HG02678 (cell line): ENCODE data around the gene TRPC5OS.

ENCODE experiments used
- ATAC-seq: cut with Tn5 transposase; IDR thresholded peaks from one replicate; pipeline ENCODE4 v1.9.1; 2021; ENCODE audit warnings: mild to moderate bottlenecking, moderate library complexity; ENCODE audit not compliant: unreplicated experiment

Gene TRPC5OS

GRCh38 chrX:111892375-111892774, 16.4 kb downstream of the TRPC5OS start:
- ATAC-seq, result no peak

- ATAC-seq, result no peak
Measured at GRCh38 chrX:111896148-111896547, 20.2 kb downstream of the TRPC5OS start.

GRCh38 chrX:111914398-111915090, 38.6 kb downstream of the TRPC5OS start:
- ATAC-seq, result no peak

GRCh38 chrX:111917591-111917990, 41.6 kb downstream of the TRPC5OS start:
- no peak for ATAC-seq

- ATAC-seq, result no peak
Measured at GRCh38 chrX:111928456-111928855, 52.5 kb downstream of the TRPC5OS start.
